Colon (tissue), 2 donors: Measurements from ENCODE around the gene PDE9A.
"Not testable (repeated sequence)": the region's sequence is repeated elsewhere in the genome, so short reads cannot be mapped to it uniquely, and the experiment has no call there.

Experiments
- FAIRE-seq: peaks from 2 replicates; lab custom pipeline; 2012; peaks lifted over from hg19 to GRCh38; lab: Jason Lieb, UNC
- donor health status: control.
- donor health status: control.

PDE9A gene

GRCh38 chr21:42690586-42690985 is 37.2 kb downstream of the PDE9A start:
- FAIRE-seq, result no peak

GRCh38 chr21:42691901-42692559 is 38.6 kb downstream of the PDE9A start:
- FAIRE-seq, result no peak

- FAIRE-seq, result no peak
Observed at GRCh38 chr21:42692688-42693087, 39.3 kb downstream of the PDE9A start.

- FAIRE-seq, result no peak
Observed at GRCh38 chr21:42694751-42695696, 41.6 kb downstream of the PDE9A start.

- no peak for FAIRE-seq
Observed at GRCh38 chr21:42695697-42696380, 42.4 kb downstream of the PDE9A start.

GRCh38 chr21:42696501-42697040 is 43.1 kb downstream of the PDE9A start:
- no peak for FAIRE-seq

- FAIRE-seq, result no peak
Observed at GRCh38 chr21:42698733-42699132, 45.3 kb downstream of the PDE9A start.

GRCh38 chr21:42699196-42699595 is 45.8 kb downstream of the PDE9A start:
- no peak for FAIRE-seq

GRCh38 chr21:42701706-42702456 is 48.5 kb downstream of the PDE9A start:
- no peak for FAIRE-seq

GRCh38 chr21:42702720-42703119 is 49.3 kb downstream of the PDE9A start:
- FAIRE-seq, result no peak

GRCh38 chr21:42703136-42703908 is 49.9 kb downstream of the PDE9A start:
- no peak for FAIRE-seq

- FAIRE-seq, result no peak
Observed at GRCh38 chr21:42703965-42704364, 50.5 kb downstream of the PDE9A start.

GRCh38 chr21:42704861-42705260 is 51.4 kb downstream of the PDE9A start:
- FAIRE-seq, result no peak

- no peak for FAIRE-seq
Observed at GRCh38 chr21:42705346-42705745, 51.9 kb downstream of the PDE9A start.

- no peak for FAIRE-seq
Observed at GRCh38 chr21:42705746-42706374, 52.4 kb downstream of the PDE9A start.

- FAIRE-seq, result no peak
Observed at GRCh38 chr21:42706765-42707164, 53.3 kb downstream of the PDE9A start.

GRCh38 chr21:42707207-42707830 is 53.9 kb downstream of the PDE9A start:
- FAIRE-seq, result no peak

GRCh38 chr21:42708107-42708506 is 54.7 kb downstream of the PDE9A start:
- no peak for FAIRE-seq

- FAIRE-seq, result not testable (repeated sequence)
Observed at GRCh38 chr21:42708916-42709315, 55.5 kb downstream of the PDE9A start.

GRCh38 chr21:42711667-42712066 is 58.2 kb downstream of the PDE9A start:
- no peak for FAIRE-seq
